Measurements from ENCODE around the gene P4HA2. TPM values are rescaled to one million over a fixed set of nuclear protein-coding genes. Genes with fewer than 3 reads are reported as not detected.
"Not testable (repeated sequence)": the region's sequence is repeated elsewhere in the genome, so short reads cannot be mapped to it uniquely, and the experiment has no call there.

Gene P4HA2
- total and polyA plus RNA-seq, 8 donors, result 9.0 to 109 (median 26.5) TPM

DNA sequence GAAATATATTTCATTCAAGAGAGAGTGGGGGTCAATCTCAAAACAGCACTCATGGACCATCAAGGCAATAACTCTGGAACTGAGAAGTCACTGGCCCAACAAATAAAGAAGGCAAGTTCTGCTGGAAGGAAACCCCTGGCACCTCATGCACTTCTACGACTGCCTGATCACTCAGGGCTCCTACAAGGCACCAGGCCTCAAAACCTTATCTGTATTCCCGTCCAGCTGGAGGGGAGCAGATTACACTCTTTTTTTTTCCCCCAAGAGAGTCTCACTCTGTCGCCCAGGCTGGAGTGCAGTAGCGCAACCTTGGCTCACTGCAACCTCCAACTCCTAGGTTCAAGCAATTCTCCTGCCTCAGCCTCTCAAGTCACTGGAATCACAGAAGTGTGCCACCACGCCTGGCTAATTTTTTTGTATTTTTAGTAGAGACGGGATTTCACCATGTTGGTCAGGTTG is 49.9 kb downstream of the P4HA2 start:
- Histone ChIP-seq H3K27me3 (no peaks in the 10 kb centered on the region), H3K4me3 (no peak overlapping the region), H3K4me1 (peaks cover 0 to 18% (median 5%) of the 10 kb centered on the region in 4 donors), H3K36me3 (no peaks in the 10 kb centered on the region), H3K9me3 (no peaks in the 10 kb centered on the region), H3K27ac (no peak overlapping the region)
- intact Hi-C loops (cut with DNase I; ENCODE audit: low total_unique reads), result no loop called here
- 80 to 92% (median 84%) methylated on average over 6 of the region's 6 CpGs for WGBS, 5 donors
- TF ChIP-seq POLR2AphosphoS5 (IDR thresholded peaks at IDR 0.05) (no peak), EP300 (IDR thresholded peaks at IDR 0.05) (no peak), POLR2A (IDR thresholded peaks at IDR 0.05) (no peak), CTCF (IDR thresholded peaks at IDR 0.05) (no peak)
- no peak for DNase-seq

GRCh38 chr5:132176987-132177386 is 50.7 kb downstream of the P4HA2 start:
- no peaks in the 10 kb centered on the region for H3K27me3 ChIP-seq

GRCh38 chr5:132176521-132176945 is 51.1 kb downstream of the P4HA2 start:
- Histone ChIP-seq H3K27me3 (no peaks in the 10 kb centered on the region), H3K36me3 (no peaks in the 10 kb centered on the region), H3K4me1 (peaks cover 0 to 15% (median 5%) of the 10 kb centered on the region in 4 donors), H3K27ac (no peak overlapping the region), H3K9me3 (no peaks in the 10 kb centered on the region), H3K4me3 (no peak overlapping the region)
- no peak for TF ChIP-seq POLR2A (IDR thresholded peaks at IDR 0.05)
- TF ChIP-seq POLR2AphosphoS5 (IDR thresholded peaks at IDR 0.05), result no peak
- no peak for TF ChIP-seq EP300 (IDR thresholded peaks at IDR 0.05)
- no peak for TF ChIP-seq CTCF (IDR thresholded peaks at IDR 0.05)
- 82 to 91% (median 89%) methylated on average over 4 to 6 of the region's 6 CpGs for WGBS, 5 donors
- intact Hi-C loops (cut with DNase I; ENCODE audit: low total_unique reads), result no loop called here
- DNase-seq, result no peak

More at GRCh38 chr5:132176987-132177386, 50.7 kb downstream of the P4HA2 start:
- no peak overlapping the region for H3K27ac ChIP-seq
- intact Hi-C loops (cut with DNase I; ENCODE audit: low total_unique reads), result no loop called here
- peaks cover 0 to 18% (median 5%) of the 10 kb centered on the region in 4 donors for H3K4me1 ChIP-seq
- H3K4me3 ChIP-seq, result no peak overlapping the region
- 39 to 60% (median 47%) methylated on average over 3 of the region's 3 CpGs for WGBS, 5 donors
- TF ChIP-seq POLR2A (IDR thresholded peaks at IDR 0.05) (no peak), POLR2AphosphoS5 (IDR thresholded peaks at IDR 0.05) (no peak), CTCF (IDR thresholded peaks at IDR 0.05) (no peak), EP300 (IDR thresholded peaks at IDR 0.05) (no peak)
- H3K9me3 ChIP-seq, result no peaks in the 10 kb centered on the region
- DNase-seq, result no peak
- no peaks in the 10 kb centered on the region for H3K36me3 ChIP-seq

GRCh38 chr5:132162945-132163344 is 64.7 kb downstream of the P4HA2 start:
- TF ChIP-seq POLR2AphosphoS5 (IDR thresholded peaks at IDR 0.05) (no peak), CTCF (IDR thresholded peaks at IDR 0.05) (no peak), EP300 (IDR thresholded peaks at IDR 0.05) (no peak), POLR2A (IDR thresholded peaks at IDR 0.05) (no peak)
- Histone ChIP-seq H3K9me3 (peaks cover 0 to 16% (median 3%) of the 10 kb centered on the region in 4 donors), H3K36me3 (no peaks in the 10 kb centered on the region), H3K27ac (no peak overlapping the region), H3K4me1 (no peaks in the 10 kb centered on the region), H3K27me3 (no peaks in the 10 kb centered on the region), H3K4me3 (no peak overlapping the region)
- DNase-seq, result no peak
- intact Hi-C loops (cut with DNase I; ENCODE audit: low total_unique reads), result no loop called here
- WGBS, 5 donors, result 51 to 67% (median 57%) methylated on average over 1 of the region's 1 CpG

DNA sequence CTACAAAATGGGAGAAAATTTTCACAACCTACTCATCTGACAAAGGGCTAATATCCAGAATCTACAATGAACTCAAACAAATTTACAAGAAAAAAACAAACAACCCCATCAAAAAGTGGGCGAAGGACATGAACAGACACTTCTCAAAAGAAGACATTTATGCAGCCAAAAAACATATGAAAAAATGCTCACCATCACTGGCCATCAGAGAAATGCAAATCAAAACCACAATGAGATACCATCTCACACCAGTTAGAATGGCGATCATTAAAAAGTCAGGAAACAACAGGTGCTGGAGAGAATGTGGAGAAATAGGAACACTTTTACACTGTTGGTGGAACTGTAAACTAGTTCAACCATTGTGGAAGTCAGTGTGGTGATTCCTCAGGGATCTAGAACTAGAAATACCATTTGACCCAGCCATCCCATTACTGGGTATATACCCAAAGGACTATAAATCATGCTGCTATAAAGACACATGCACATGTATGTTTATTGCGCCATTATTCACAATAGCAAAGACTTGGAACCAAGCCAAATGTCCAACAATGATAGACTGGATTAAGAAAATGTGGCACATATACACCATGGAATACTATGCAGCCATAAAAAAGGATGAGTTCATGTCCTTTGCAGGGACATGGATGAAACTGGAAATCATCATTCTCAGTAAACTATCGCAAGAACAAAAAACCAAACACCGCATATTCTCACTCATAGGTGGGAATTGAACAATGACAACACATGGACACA is 65.9 kb downstream of the P4HA2 start:
- intact Hi-C loops (cut with DNase I; ENCODE audit: low total_unique reads); H3K4me3 ChIP-seq; H3K27me3 ChIP-seq; H3K4me1 ChIP-seq; H3K9me3 ChIP-seq; DNase-seq; H3K27ac ChIP-seq; H3K36me3 ChIP-seq: not testable (repeated sequence)
- WGBS, 5 donors, result 76 to 99% (median 92%) methylated on average over 3 to 4 of the region's 5 CpGs

Measured in stomach (tissue), 9 donors.